MCF 10A (cell line): Measurements from ENCODE around the gene CSNK1G1. TPM values are rescaled to one million over a fixed set of nuclear protein-coding genes. Genes with fewer than 3 reads are reported as not detected.

ENCODE experiments used
- BruUV-seq: library from RNA; stranded (reverse); fragments of 400-500 nt; replicated peaks from 2 replicates; lab custom pipeline; 2021; lab: Mats Ljungman, UMichigan
- CTCF ChIA-PET: fragments of 300-600 bp; sonication (Branson Sonifier 250); formaldehyde crosslinking; extraction: SDS; loops from one replicate; lab custom pipeline; 2021; ENCODE audit warnings: antibody characterized with exemption, inconsistent platforms; lab: Yijun Ruan, JAX
- POLR2A ChIA-PET: fragments of 300-600, 350-650 bp; sonication (Branson Sonifier 250); formaldehyde crosslinking; extraction: SDS; loops from one replicate; lab custom pipeline; 2020; ENCODE audit warnings: antibody characterized with exemption, inconsistent platforms; lab: Yijun Ruan, JAX
- DNase-seq: peaks from one replicate; pipeline ENCODE4 v3.0.0-alpha.2; 2018; ENCODE audit not compliant: unreplicated experiment
- H3K27ac Mint-ChIP-seq: one replicate; pipeline ENCODE4 v1.8.0; 2022; ENCODE audit warnings: mild to moderate bottlenecking, low read depth, mixed read lengths; ENCODE audit not compliant: unreplicated experiment
- H3K27me3 Mint-ChIP-seq: one replicate; pipeline ENCODE4 v1.8.0; 2022; ENCODE audit warnings: mixed read lengths; ENCODE audit not compliant: insufficient read depth, unreplicated experiment
- H3K36me3 Mint-ChIP-seq: one replicate; pipeline ENCODE4 v1.8.0; 2022; ENCODE audit warnings: mild to moderate bottlenecking, moderate library complexity, mixed read lengths; ENCODE audit not compliant: insufficient read depth, unreplicated experiment
- H3K4me1 Mint-ChIP-seq: one replicate; pipeline ENCODE4 v1.8.0; 2022; ENCODE audit warnings: mixed read lengths; ENCODE audit not compliant: insufficient read depth, unreplicated experiment
- H3K4me3 Mint-ChIP-seq: one replicate; pipeline ENCODE4 v1.8.0; 2022; ENCODE audit warnings: mild to moderate bottlenecking, moderate library complexity, mixed read lengths; ENCODE audit not compliant: unreplicated experiment
- H3K9me3 Mint-ChIP-seq: one replicate; pipeline ENCODE4 v1.8.0; 2022; ENCODE audit warnings: mixed read lengths; ENCODE audit not compliant: unreplicated experiment
- CTCF ChIP-seq: fragments of 200-600 bp; IDR thresholded peaks from one replicate; pipeline ENCODE4 v1.8.0; 2022; ENCODE audit warnings: antibody characterized with exemption, mild to moderate bottlenecking; ENCODE audit not compliant: unreplicated experiment
- intact Hi-C: fragments of 100-400 bp; cut with micrococcal nuclease; formaldehyde crosslinking; loops from 2 replicates; pipeline ENCODE4 v1.14.1; 2022
- total RNA-seq: library from RNA; stranded (reverse); gene quantifications from 2 replicates; pipeline ENCODE4 v1.2.3, GENCODE V29; 2022

Gene CSNK1G1
- total RNA-seq, 1 experiment from 2014 or later, result 31.0 TPM

- Mint-ChIP-seq H3K4me1 (no peaks in the 10 kb centered on the region), H3K27ac (no peak overlapping the region), H3K9me3 (no peaks in the 10 kb centered on the region), H3K36me3 (peaks cover 98% of the 10 kb centered on the region), H3K27me3 (no peaks in the 10 kb centered on the region), H3K4me3 (no peak overlapping the region)
- POLR2A ChIA-PET, result interaction anchor here (0.8 to 1.7 kb wide), 3 partner anchors 10 to 30 kb away, joined by 3 to 11 read pairs (median 4); no protein-coding TSS in a partner anchor
- DNase-seq, result no peak
- intact Hi-C loops, result no loop called here
- CTCF ChIA-PET, result interaction anchor here (0.5 to 3.3 kb wide), 3 partner anchors 13 to 57 kb away, joined by 3 to 14 read pairs (median 8); no protein-coding TSS in a partner anchor
- no peak for TF ChIP-seq CTCF
- BruUV-seq, result no TSS peak
These were observed 223.8 kb downstream of the CSNK1G1 start for GRCh38 chr15:64132217-64132616.

GRCh38 chr15:64131547-64131946, 224.4 kb downstream of the CSNK1G1 start:
- POLR2A ChIA-PET, result interaction anchor here (1.0 to 1.7 kb wide), 4 partner anchors 14 to 35 kb away, joined by 3 to 11 read pairs (median 4); no protein-coding TSS in a partner anchor
- CTCF ChIA-PET, result interaction anchor here (0.5 to 3.3 kb wide), 4 partner anchors 12 to 58 kb away, joined by 3 to 14 read pairs (median 6); no protein-coding TSS in a partner anchor
- intact Hi-C loops, result no loop called here
- H3K36me3 Mint-ChIP-seq, result peaks cover 98% of the 10 kb centered on the region
- H3K4me3 Mint-ChIP-seq, result no peak overlapping the region
- no peaks in the 10 kb centered on the region for H3K27me3 Mint-ChIP-seq
- H3K4me1 Mint-ChIP-seq, result no peaks in the 10 kb centered on the region
- no peak for TF ChIP-seq CTCF
- H3K9me3 Mint-ChIP-seq, result no peaks in the 10 kb centered on the region
- H3K27ac Mint-ChIP-seq, result no peak overlapping the region
- DNase-seq, result no peak
- BruUV-seq, result no TSS peak

DNA sequence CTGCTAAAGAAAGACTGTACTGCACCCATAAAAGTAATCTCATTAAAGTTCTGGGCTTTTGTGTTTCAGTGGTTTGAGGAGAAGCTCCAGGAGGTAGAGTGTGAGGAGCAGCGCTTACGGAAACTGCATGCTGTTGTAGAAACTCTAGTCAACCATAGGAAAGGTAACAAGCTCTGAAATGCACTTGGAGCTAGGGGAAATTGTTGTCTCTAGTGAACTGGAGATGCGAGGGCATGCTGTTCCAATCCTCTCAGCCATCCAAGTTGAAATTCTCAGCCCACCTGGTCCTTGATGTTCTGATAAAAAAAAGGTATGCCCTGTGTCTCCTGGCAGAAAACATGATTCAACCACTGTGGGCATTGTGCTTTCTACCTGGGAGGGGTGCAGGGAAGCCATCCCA, 225.8 kb downstream of the CSNK1G1 start:
- no peak overlapping the region for H3K27ac Mint-ChIP-seq
- BruUV-seq, result no TSS peak
- H3K36me3 Mint-ChIP-seq, result peaks cover 98% of the 10 kb centered on the region
- no peak for TF ChIP-seq CTCF
- DNase-seq, result no peak
- CTCF ChIA-PET, result interaction anchor here (3.3 kb wide), 1 partner anchor 22 kb away, joined by 14 read pairs; no protein-coding TSS in a partner anchor
- H3K4me3 Mint-ChIP-seq, result no peak overlapping the region
- intact Hi-C loops, result no loop called here
- no peaks in the 10 kb centered on the region for H3K9me3 Mint-ChIP-seq
- H3K4me1 Mint-ChIP-seq, result no peaks in the 10 kb centered on the region
- POLR2A ChIA-PET, result no interaction called here
- H3K27me3 Mint-ChIP-seq, result no peaks in the 10 kb centered on the region

GRCh38 chr15:64127521-64128270, 228.3 kb downstream of the CSNK1G1 start:
- no peaks in the 10 kb centered on the region for H3K9me3 Mint-ChIP-seq
- H3K4me1 Mint-ChIP-seq, result no peaks in the 10 kb centered on the region
- no TSS peak for BruUV-seq
- H3K4me3 Mint-ChIP-seq, result no peak overlapping the region
- ChIA-PET CTCF (no interaction called here), POLR2A (interaction anchor here (1.3 kb wide), 1 partner anchor 16 kb away, joined by 4 read pairs; no protein-coding TSS in a partner anchor)
- TF ChIP-seq CTCF, result no peak
- no peak overlapping the region for H3K27ac Mint-ChIP-seq
- peaks cover 96% of the 10 kb centered on the region for H3K36me3 Mint-ChIP-seq
- no peaks in the 10 kb centered on the region for H3K27me3 Mint-ChIP-seq
- intact Hi-C loops, result no loop called here
- no peak for DNase-seq
